Ascending aorta (tissue), 2 donors: ENCODE measurements around the gene SMC3. TPM values are rescaled to one million over a fixed set of nuclear protein-coding genes. Genes with fewer than 3 reads are reported as not detected.

Source experiments
- DNase-seq, 2 donors: peaks; one replicate each; pipeline ENCODE4 v3.0.0-alpha.2; 2019; ENCODE audit warnings: low spot score in 2 of 2
- H3K27ac ChIP-seq, 2 donors: fragments of 200-600 bp; sonication (generic); one replicate each; pipeline ENCODE4 v1.5.1; 2016 to 2017; ENCODE audit warnings: mild to moderate bottlenecking in 1 of 2
- H3K27me3 ChIP-seq: fragments of 200-600 bp; sonication (generic); one replicate; pipeline ENCODE4 v1.5.1; 2017
- H3K36me3 ChIP-seq, 2 donors: fragments of 200-600 bp; sonication (generic); one replicate each; pipeline ENCODE4 v1.5.1; 2016
- H3K4me1 ChIP-seq, 2 donors: fragments of 200-600 bp; sonication (generic); one replicate each; pipeline ENCODE4 v1.5.1; 2016 to 2017; ENCODE audit warnings: mild to moderate bottlenecking in 1 of 2
- H3K4me3 ChIP-seq, 2 donors: fragments of 200-600 bp; sonication (generic); one replicate each; pipeline ENCODE4 v1.5.1; 2016 to 2017; ENCODE audit warnings: mild to moderate bottlenecking in 1 of 2
- H3K9me3 ChIP-seq, 2 donors: fragments of 200-600 bp; sonication (generic); one replicate each; pipeline ENCODE4 v1.5.1; 2016
- CTCF ChIP-seq, 3 experiments: fragments of 200-600 bp in 2 of 3; fragments of 450-650 bp in 1 of 3; sonication (generic) in 2 of 3; IDR thresholded peaks; one replicate each; pipeline ENCODE4 v1.5.1; 2016 to 2019; ENCODE audit warnings: antibody characterized with exemption in 3 of 3, mild to moderate bottlenecking in 1 of 3, moderate library complexity in 1 of 3
- intact Hi-C: fragments of 100-400 bp; cut with DNase I; formaldehyde crosslinking; loops from one replicate; pipeline ENCODE4 v1.15.1; 2023
- total RNA-seq: library from RNA; depleted of rRNA; stranded (reverse); fragments of >200 nt; gene quantifications from one replicate; pipeline ENCODE4 v1.1.0, GENCODE V29; 2016

Gene SMC3
- total RNA-seq, 1 donor from 2014 or later: 14.8 TPM

- H3K27me3 ChIP-seq: no peaks in the 10 kb centered on the region
- TF ChIP-seq CTCF (IDR thresholded peaks at IDR 0.05): no peak
- intact Hi-C loops: loop anchor here (5.0 kb wide), 1 partner anchor 37 kb away; no protein-coding TSS in a partner anchor
- H3K27ac ChIP-seq: peak overlapping the region; percentile 72 to 94
- no peaks in the 10 kb centered on the region for H3K36me3 ChIP-seq
- DNase-seq: no peak
- H3K4me1 ChIP-seq: peaks cover 0 to 6% of the 10 kb centered on the region in 2 donors
- no peaks in the 10 kb centered on the region for H3K9me3 ChIP-seq
- H3K4me3 ChIP-seq: peak overlapping the region; percentile 61 to 96
These were observed 77.3 kb downstream of the SMC3 start for GRCh38 chr10:110644598-110645462.

DNA sequence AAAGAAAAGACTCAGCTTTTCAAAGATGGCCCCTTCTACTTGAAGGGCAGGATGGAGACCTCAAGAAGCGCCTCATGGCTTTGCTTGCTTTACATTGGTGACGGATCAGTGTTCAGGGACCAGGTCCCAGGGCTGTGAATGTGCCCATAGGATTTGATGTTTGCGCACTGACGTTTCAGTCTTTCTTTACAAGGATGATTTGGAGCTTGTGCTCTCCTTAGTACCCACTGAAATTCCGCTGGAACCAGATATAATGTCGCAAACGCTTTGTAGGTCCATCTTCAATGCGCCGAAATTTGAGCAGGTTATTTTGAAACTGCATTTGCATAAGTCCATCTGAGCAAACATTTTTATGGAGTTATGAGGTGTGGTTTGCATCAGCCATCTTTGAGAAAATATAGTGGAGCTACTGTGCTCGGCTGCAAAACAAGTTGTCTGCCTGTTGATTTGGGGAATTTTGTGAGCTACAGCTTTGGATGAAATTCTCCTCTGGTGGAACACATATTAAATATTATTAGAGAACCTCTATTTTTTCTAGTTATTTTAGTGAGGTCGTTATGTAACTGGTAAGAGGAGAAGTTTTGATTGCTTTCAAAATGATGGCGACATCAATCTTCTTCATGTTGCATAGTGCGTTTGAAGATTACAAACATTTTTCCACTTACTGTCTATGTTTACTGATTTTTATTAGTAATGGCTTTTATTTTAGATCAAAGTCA, 79.1 kb downstream of the SMC3 start:
- no peaks in the 10 kb centered on the region for H3K9me3 ChIP-seq
- H3K4me3 ChIP-seq: no peak overlapping the region
- no peaks in the 10 kb centered on the region for H3K27me3 ChIP-seq
- no peak for TF ChIP-seq CTCF (IDR thresholded peaks at IDR 0.05)
- DNase-seq: no peak
- H3K4me1 ChIP-seq: peaks cover 0 to 6% of the 10 kb centered on the region in 2 donors
- intact Hi-C loops: no loop called here
- no peak overlapping the region for H3K27ac ChIP-seq
- no peaks in the 10 kb centered on the region for H3K36me3 ChIP-seq

GRCh38 chr10:110647136-110647430, 79.6 kb downstream of the SMC3 start:
- Histone ChIP-seq H3K9me3 (no peaks in the 10 kb centered on the region), H3K4me3 (no peak overlapping the region), H3K27ac (no peak overlapping the region), H3K27me3 (no peaks in the 10 kb centered on the region), H3K36me3 (no peaks in the 10 kb centered on the region), H3K4me1 (peaks cover 0 to 6% of the 10 kb centered on the region in 2 donors)
- intact Hi-C loops: no loop called here
- no peak for DNase-seq
- no peak for TF ChIP-seq CTCF (IDR thresholded peaks at IDR 0.05)

DNA sequence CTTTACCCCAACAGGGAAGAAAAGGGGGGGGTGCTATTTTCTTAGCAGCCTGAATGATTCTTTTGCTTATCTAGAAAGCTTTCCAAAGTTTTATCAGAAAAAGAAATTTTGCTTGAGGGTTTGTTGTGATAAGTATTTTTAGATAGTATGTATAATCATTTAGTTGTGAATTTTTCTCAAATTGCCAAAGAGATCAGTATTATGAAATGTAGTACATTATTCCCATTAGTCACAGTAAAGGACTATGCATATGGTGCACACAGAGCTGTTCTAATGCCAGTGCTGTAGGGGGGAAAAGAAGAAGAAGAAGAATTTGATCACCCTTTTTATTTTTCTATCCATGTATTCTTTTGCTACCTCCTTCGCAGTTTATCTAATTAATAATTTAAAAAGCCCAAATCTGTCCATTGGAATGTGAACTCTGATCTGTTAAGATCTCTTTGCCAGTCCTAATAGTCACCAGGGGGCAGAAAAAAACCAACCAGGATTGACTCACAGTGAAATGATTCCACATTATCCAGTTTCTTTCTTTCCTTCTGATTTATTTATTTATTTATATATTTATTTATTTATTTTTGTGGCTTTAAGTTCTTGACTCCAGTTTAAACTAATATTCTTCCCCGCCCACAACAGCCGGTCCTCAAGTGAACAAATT, 81.3 kb downstream of the SMC3 start:
- H3K4me1 ChIP-seq: peaks cover 0 to 3% of the 10 kb centered on the region in 2 donors
- no peaks in the 10 kb centered on the region for H3K27me3 ChIP-seq
- peak in 1 of 3 experiments; percentile 12 for TF ChIP-seq CTCF (IDR thresholded peaks at IDR 0.05)
- DNase-seq: no peak
- H3K4me3 ChIP-seq: no peak overlapping the region
- H3K27ac ChIP-seq: peak overlapping the region; percentile 13 to 34
- H3K9me3 ChIP-seq: no peaks in the 10 kb centered on the region
- intact Hi-C loops: loop anchor here (1.0 kb wide), 1 partner anchor 23 kb away; no protein-coding TSS in a partner anchor
- no peaks in the 10 kb centered on the region for H3K36me3 ChIP-seq

- intact Hi-C loops: no loop called here
- no peak overlapping the region for H3K4me3 ChIP-seq
These were observed 82.1 kb downstream of the SMC3 start for GRCh38 chr10:110649347-110650264.

More at GRCh38 chr10:110649347-110650264, 82.1 kb downstream of the SMC3 start:
- Histone ChIP-seq H3K36me3 (no peaks in the 10 kb centered on the region), H3K27me3 (no peaks in the 10 kb centered on the region), H3K27ac (peak overlapping the region; percentile 13 to 70), H3K9me3 (no peaks in the 10 kb centered on the region), H3K4me1 (peaks cover 0 to 3% of the 10 kb centered on the region in 2 donors)
- no peak for TF ChIP-seq CTCF (IDR thresholded peaks at IDR 0.05)
- DNase-seq: no peak
